ENCODE measurements around the gene FOXD3. TPM values are rescaled to one million over a fixed set of nuclear protein-coding genes. Genes with fewer than 3 reads are reported as not detected.

Gene FOXD3
- total RNA-seq (2014; rRNA removed; shearing (Covaris generic)) = 0.96 and 1.2 TPM in 2 replicates

GRCh38 chr1:63322114-63322943, at the start of gene FOXD3:
Gene FOXD3 (plus strand): TSS chr1:63322567. CDS start chr1:63323059, 492 bp downstream.
- DNase-seq (ENCODE audit: low read depth) = peak; percentile 65

GRCh38 chr1:63272811-63273210, 49.6 kb upstream of the FOXD3 start:
- DNase-seq (ENCODE audit: low read depth) = no peak

- DNase-seq (ENCODE audit: low read depth) = no peak
Measured at GRCh38 chr1:63274371-63274770, 48.0 kb upstream of the FOXD3 start.

- DNase-seq (ENCODE audit: low read depth) = no peak
Measured at GRCh38 chr1:63274979-63275378, 47.4 kb upstream of the FOXD3 start.

GRCh38 chr1:63276624-63277023, 45.7 kb upstream of the FOXD3 start:
- DNase-seq (ENCODE audit: low read depth) = peak; percentile 8

GRCh38 chr1:63277195-63278192, 44.9 kb upstream of the FOXD3 start:
- DNase-seq (ENCODE audit: low read depth) = peak; percentile 10

GRCh38 chr1:63281753-63282152, 40.6 kb upstream of the FOXD3 start:
- DNase-seq (ENCODE audit: low read depth) = no peak

GRCh38 chr1:63289135-63289534, 33.2 kb upstream of the FOXD3 start:
- no peak for DNase-seq (ENCODE audit: low read depth)

- no peak for DNase-seq (ENCODE audit: low read depth)
Measured at GRCh38 chr1:63294803-63295594, 27.4 kb upstream of the FOXD3 start.

- no peak for DNase-seq (ENCODE audit: low read depth)
Measured at GRCh38 chr1:63304410-63304809, 18.0 kb upstream of the FOXD3 start.

- DNase-seq (ENCODE audit: low read depth) = no peak
Measured at GRCh38 chr1:63305043-63305442, 17.3 kb upstream of the FOXD3 start.

- no peak for DNase-seq (ENCODE audit: low read depth)
Measured at GRCh38 chr1:63307196-63307794, 15.1 kb upstream of the FOXD3 start.

GRCh38 chr1:63316598-63316983, 5.8 kb upstream of the FOXD3 start:
- DNase-seq (ENCODE audit: low read depth) = no peak

- peak; percentile 78 for DNase-seq (ENCODE audit: low read depth)
Measured at GRCh38 chr1:63316984-63317816, 5.2 kb upstream of the FOXD3 start.

GRCh38 chr1:63317817-63318152, 4.6 kb upstream of the FOXD3 start:
- DNase-seq (ENCODE audit: low read depth) = no peak

GRCh38 chr1:63318201-63318979, 4.0 kb upstream of the FOXD3 start:
- DNase-seq (ENCODE audit: low read depth) = no peak

GRCh38 chr1:63319046-63320021, 3.0 kb upstream of the FOXD3 start:
- DNase-seq (ENCODE audit: low read depth) = no peak

- no peak for DNase-seq (ENCODE audit: low read depth)
Measured at GRCh38 chr1:63320022-63320721, 2.2 kb upstream of the FOXD3 start.

Measured in RPMI7951 (cell line).